Keratinocyte (primary cell): ENCODE results near the gene TSC22D2. TPM values are rescaled to one million over a fixed set of nuclear protein-coding genes. Genes with fewer than 3 reads are reported as not detected.
"Not testable (repeated sequence)": the region's sequence is repeated elsewhere in the genome, so short reads cannot be mapped to it uniquely, and the experiment has no call there.

ENCODE experiments used
- DNase-seq: peaks from one replicate; pipeline ENCODE4 v3.0.0-alpha.2; 2011; ENCODE audit warnings: low read depth, missing footprints, low spot score
- FAIRE-seq: peaks from 2 replicates; lab custom pipeline; 2011; peaks lifted over from hg19 to GRCh38; lab: Jason Lieb, UNC
- H2AFZ ChIP-seq: 2 replicates; pipeline ENCODE4 v1.6.0; 2012; ENCODE audit warnings: low read length, control low read depth, inconsistent platforms; ENCODE audit not compliant: control insufficient read depth
- H3K27ac ChIP-seq: 2 replicates; pipeline ENCODE4 v1.5.1; 2011; ENCODE audit warnings: low read length; ENCODE audit not compliant: control insufficient read depth, insufficient read depth
- H3K27me3 ChIP-seq: 3 replicates; pipeline ENCODE4 v1.6.0; 2011; ENCODE audit warnings: low read length; ENCODE audit not compliant: control insufficient read depth, insufficient read depth; ENCODE audit errors: extremely low read depth
- H3K36me3 ChIP-seq, 2 experiments: 2 replicates in 1 of 2; 3 replicates in 1 of 2; pipeline ENCODE4 v1.5.1; 2011; ENCODE audit warnings: low read length in 2 of 2, mild to moderate bottlenecking in 1 of 2; ENCODE audit not compliant: control insufficient read depth in 2 of 2, insufficient read depth in 2 of 2; ENCODE audit errors: extremely low read depth in 1 of 2
- H3K4me1 ChIP-seq: 3 replicates; pipeline ENCODE4 v1.5.1; 2011; ENCODE audit warnings: low read length; ENCODE audit not compliant: control insufficient read depth, insufficient read depth; ENCODE audit errors: extremely low read depth
- H3K4me2 ChIP-seq: 3 replicates; pipeline ENCODE4 v1.6.0; 2011; ENCODE audit warnings: low read depth, low read length; ENCODE audit not compliant: control insufficient read depth, insufficient read depth; ENCODE audit errors: extremely low read depth
- H3K4me3 ChIP-seq, 3 experiments: fragments of 200-600 bp in 1 of 3; sonication (generic) in 1 of 3; 2 replicates in 2 of 3; 3 replicates in 1 of 3; pipeline ENCODE4 v1.5.1; 2011 to 2016; ENCODE audit warnings: low read length in 3 of 3, mild to moderate bottlenecking in 3 of 3, control low read depth in 2 of 3, inconsistent platforms in 1 of 3, low read depth in 1 of 3, mixed read lengths in 1 of 3, mixed run types in 1 of 3, moderate library complexity in 1 of 3; ENCODE audit not compliant: control insufficient read depth in 2 of 3, insufficient read depth in 2 of 3; ENCODE audit errors: extremely low read depth in 1 of 3
- H3K79me2 ChIP-seq: 2 replicates; pipeline ENCODE4 v1.6.0; 2012; ENCODE audit warnings: low read length; ENCODE audit not compliant: control insufficient read depth, insufficient read depth
- H3K9ac ChIP-seq: 3 replicates; pipeline ENCODE4 v1.6.0; 2011; ENCODE audit warnings: low read length; ENCODE audit not compliant: control insufficient read depth, insufficient read depth; ENCODE audit errors: extremely low read depth
- H3K9me1 ChIP-seq: 3 replicates; pipeline ENCODE4 v1.6.0; 2011; ENCODE audit warnings: low read length; ENCODE audit not compliant: control insufficient read depth, insufficient read depth; ENCODE audit errors: extremely low read depth
- H3K9me3 ChIP-seq: 2 replicates; pipeline ENCODE4 v1.5.1; 2012; ENCODE audit warnings: low read depth, low read length; ENCODE audit not compliant: control insufficient read depth
- H4K20me1 ChIP-seq: 3 replicates; pipeline ENCODE4 v1.6.0; 2011; ENCODE audit warnings: low read length; ENCODE audit not compliant: control insufficient read depth, insufficient read depth; ENCODE audit errors: extremely low read depth
- EZH2 ChIP-seq: IDR thresholded peaks from one replicate; pipeline ENCODE4 v1.6.1; 2012; ENCODE audit warnings: inconsistent platforms, mild to moderate bottlenecking, low read length, moderate library complexity
- dilution Hi-C: fragments of 300-500 bp; cut with MboI; formaldehyde crosslinking; loops from one replicate; pipeline ENCODE4 v1.7.0; 2020; ENCODE audit warnings: low sequenced_read_pairs; ENCODE audit not compliant: extremely low pct_ligation_motif_present
- polyA plus RNA-seq, 5 experiments: library from polyadenylated mRNA; depleted of rRNA in 3 of 5; stranded (reverse) in 3 of 5; stranded (forward) in 1 of 5; unstranded in 1 of 5; fragments of >200 nt; gene quantifications; 1 replicate in 1 of 5; 2 replicates in 3 of 5; 3 replicates in 1 of 5; pipeline versions ENCODE4 v1.2.1 to v1.2.3, GENCODE V29; 2011 to 2012; ENCODE audit warnings: missing spikeins in 2 of 5, low read depth in 1 of 5, low replicate concordance in 1 of 5
- TF ChIP-seq, protein P1 (sequence below), 3 experiments: IDR thresholded peaks in 1 of 3; conservative IDR thresholded peaks in 1 of 3; optimal IDR thresholded peaks in 1 of 3; 2 replicates in 2 of 3; 3 replicates in 1 of 3; pipeline versions ENCODE3 to v1.5.1; 2011; ENCODE audit warnings: low read length in 3 of 3, mild to moderate bottlenecking in 3 of 3, moderate library complexity in 2 of 3, control low read depth in 1 of 3, inconsistent platforms in 1 of 3; ENCODE audit not compliant: insufficient read depth in 2 of 3; ENCODE audit errors: extremely low read depth in 1 of 3

The TSC22D2 gene
- polyA plus RNA-seq, 1 donor (not counting 4 experiments of a cell fraction or from before 2014, with no cell fraction given) = 22.3 TPM

DNA sequence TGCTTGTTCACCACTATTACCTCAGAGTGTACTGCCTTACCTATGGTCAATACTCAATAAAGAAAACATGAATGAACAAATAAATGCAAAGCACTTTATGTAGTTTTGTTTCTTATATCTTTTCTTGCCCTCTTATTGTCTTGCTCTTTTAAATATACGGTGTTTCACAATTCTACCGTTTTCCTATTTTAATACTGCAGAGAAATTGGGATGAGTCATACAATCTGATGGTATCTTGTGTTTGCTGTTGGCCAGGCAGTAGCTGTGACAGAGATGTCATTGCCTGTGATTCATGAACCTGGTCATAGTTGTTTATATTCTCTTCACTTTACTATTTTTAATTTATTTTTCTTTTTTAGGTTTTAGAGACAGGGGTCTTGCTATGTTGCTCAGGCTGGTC lies 89.9 kb downstream of the TSC22D2 start:
- no peak overlapping the region for H2AFZ ChIP-seq
- peaks cover 3% of the 10 kb centered on the region for H3K4me1 ChIP-seq
- H4K20me1 ChIP-seq = no peaks in the 10 kb centered on the region
- H3K4me3 ChIP-seq = no peak overlapping the region
- dilution Hi-C loops = no loop called here
- no peaks in the 10 kb centered on the region for H3K9me1 ChIP-seq
- H3K9me3 ChIP-seq = no peaks in the 10 kb centered on the region
- no peaks in the 10 kb centered on the region for H3K36me3 ChIP-seq
- H3K27ac ChIP-seq = no peak overlapping the region
- H3K79me2 ChIP-seq = peaks cover 2% of the 10 kb centered on the region
- DNase-seq = no peak
- H3K4me2 ChIP-seq = no peak overlapping the region
- H3K9ac ChIP-seq = no peak overlapping the region
- no peaks in the 10 kb centered on the region for H3K27me3 ChIP-seq
- FAIRE-seq = no peak
- TF ChIP-seq EZH2 = no peak
- TF ChIP-seq, protein P1, sequence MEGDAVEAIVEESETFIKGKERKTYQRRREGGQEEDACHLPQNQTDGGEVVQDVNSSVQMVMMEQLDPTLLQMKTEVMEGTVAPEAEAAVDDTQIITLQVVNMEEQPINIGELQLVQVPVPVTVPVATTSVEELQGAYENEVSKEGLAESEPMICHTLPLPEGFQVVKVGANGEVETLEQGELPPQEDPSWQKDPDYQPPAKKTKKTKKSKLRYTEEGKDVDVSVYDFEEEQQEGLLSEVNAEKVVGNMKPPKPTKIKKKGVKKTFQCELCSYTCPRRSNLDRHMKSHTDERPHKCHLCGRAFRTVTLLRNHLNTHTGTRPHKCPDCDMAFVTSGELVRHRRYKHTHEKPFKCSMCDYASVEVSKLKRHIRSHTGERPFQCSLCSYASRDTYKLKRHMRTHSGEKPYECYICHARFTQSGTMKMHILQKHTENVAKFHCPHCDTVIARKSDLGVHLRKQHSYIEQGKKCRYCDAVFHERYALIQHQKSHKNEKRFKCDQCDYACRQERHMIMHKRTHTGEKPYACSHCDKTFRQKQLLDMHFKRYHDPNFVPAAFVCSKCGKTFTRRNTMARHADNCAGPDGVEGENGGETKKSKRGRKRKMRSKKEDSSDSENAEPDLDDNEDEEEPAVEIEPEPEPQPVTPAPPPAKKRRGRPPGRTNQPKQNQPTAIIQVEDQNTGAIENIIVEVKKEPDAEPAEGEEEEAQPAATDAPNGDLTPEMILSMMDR (optimal IDR thresholded peaks at IDR 0.05 in 1 of 3, IDR thresholded peaks at IDR 0.05 in 1 of 3, conservative IDR thresholded peaks at IDR 0.05 in 1 of 3; ENCODE audit: extremely low read depth in 1 of 3, insufficient read depth in 2 of 3, low read length in 3 of 3) = no peak

DNA sequence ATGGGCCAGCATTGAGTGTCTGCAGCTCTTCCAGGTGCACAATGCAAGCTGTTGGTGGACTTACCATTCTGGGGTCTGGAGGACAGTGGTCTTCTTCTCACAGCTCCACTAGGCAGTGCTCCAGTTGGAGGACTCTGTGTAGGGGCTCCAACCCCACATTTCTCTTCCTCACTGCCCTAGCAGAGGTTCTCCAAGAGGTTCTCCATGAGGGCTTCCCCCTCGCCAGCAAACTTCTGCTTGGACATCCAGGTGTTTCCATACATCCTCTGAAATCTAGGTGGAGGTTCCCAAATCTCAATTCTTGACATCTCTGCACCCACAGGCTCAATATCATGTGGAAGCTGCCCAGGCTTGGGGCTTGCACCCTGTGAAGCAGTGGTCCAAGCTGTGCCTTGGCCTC lies 92.9 kb downstream of the TSC22D2 start:
- H4K20me1 ChIP-seq, H3K9me1 ChIP-seq, H3K79me2 ChIP-seq, DNase-seq, dilution Hi-C loops, H3K27ac ChIP-seq, FAIRE-seq, H3K9ac ChIP-seq, H3K4me3 ChIP-seq, H3K9me3 ChIP-seq, H3K4me2 ChIP-seq, H3K27me3 ChIP-seq, H2AFZ ChIP-seq, H3K36me3 ChIP-seq, H3K4me1 ChIP-seq: not testable (repeated sequence)

DNA sequence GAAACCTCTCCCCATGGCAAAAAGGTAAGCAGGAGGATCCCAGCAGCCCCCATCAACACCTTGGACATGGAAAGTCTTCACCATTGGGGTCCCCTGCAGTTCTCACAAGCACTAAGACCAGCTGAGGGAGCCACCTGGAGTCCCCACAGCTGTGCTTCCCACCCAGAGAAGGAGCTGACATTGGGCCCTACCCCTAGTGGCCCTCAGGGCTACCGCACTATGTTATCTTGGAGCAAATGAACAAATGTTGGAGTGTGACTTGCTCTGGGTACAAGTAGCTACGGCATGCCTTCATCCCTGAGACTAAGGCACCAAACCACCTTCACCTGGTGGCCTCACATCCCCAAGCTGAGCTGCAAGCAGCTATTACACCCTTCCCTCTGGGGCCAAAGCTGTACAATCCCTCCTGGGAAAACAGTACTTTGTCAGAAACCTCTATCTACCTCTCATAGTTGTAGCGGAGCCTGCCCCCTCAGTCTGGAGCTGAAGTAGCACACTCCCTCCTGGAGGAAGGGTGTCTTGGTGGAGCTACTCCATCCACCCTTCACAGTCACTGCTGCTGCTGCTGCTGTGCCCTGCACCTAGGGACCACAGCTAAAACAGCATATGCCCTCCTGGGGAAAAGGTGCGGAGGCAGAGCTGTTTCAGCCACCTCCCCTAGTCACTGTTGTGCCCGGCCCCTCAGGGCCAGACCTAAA lies 95.5 kb downstream of the TSC22D2 start:
- Histone ChIP-seq H3K36me3 (no peaks in the 10 kb centered on the region), H2AFZ (no peak overlapping the region), H3K4me1 (peaks cover 5% of the 10 kb centered on the region), H3K27me3 (no peaks in the 10 kb centered on the region), H3K9me1 (no peaks in the 10 kb centered on the region), H3K9ac (no peak overlapping the region), H3K9me3 (no peaks in the 10 kb centered on the region), H3K4me3 (no peak overlapping the region), H4K20me1 (no peaks in the 10 kb centered on the region), H3K79me2 (no peaks in the 10 kb centered on the region), H3K4me2 (no peak overlapping the region), H3K27ac (no peak overlapping the region)
- FAIRE-seq (no peak), DNase-seq (no peak)
- dilution Hi-C loops = no loop called here
- no peak for TF ChIP-seq EZH2
- TF ChIP-seq, protein P1 (optimal IDR thresholded peaks at IDR 0.05 in 1 of 3, IDR thresholded peaks at IDR 0.05 in 1 of 3, conservative IDR thresholded peaks at IDR 0.05 in 1 of 3; ENCODE audit: extremely low read depth in 1 of 3, insufficient read depth in 2 of 3, low read length in 3 of 3) = no peak
